Activated naive CD8-positive, alpha-beta T cell treated with anti-CD3 and anti-CD28 coated beads, Interleukin-2, amount 50 U/mL, for 16 hours (primary cell): Measurements from ENCODE around the gene DYRK1A.
"Not testable (repeated sequence)": the region's sequence is repeated elsewhere in the genome, so short reads cannot be mapped to it uniquely, and the experiment has no call there.

Source experiments
- DNase-seq: peaks from one replicate; pipeline ENCODE4 v3.0.0-alpha.2; 2020; ENCODE audit warnings: low read depth, low spot score

Gene DYRK1A

GRCh38 chr21:37484535-37485474 lies 118.2 kb downstream of the DYRK1A start:
- no peak for DNase-seq

DNA sequence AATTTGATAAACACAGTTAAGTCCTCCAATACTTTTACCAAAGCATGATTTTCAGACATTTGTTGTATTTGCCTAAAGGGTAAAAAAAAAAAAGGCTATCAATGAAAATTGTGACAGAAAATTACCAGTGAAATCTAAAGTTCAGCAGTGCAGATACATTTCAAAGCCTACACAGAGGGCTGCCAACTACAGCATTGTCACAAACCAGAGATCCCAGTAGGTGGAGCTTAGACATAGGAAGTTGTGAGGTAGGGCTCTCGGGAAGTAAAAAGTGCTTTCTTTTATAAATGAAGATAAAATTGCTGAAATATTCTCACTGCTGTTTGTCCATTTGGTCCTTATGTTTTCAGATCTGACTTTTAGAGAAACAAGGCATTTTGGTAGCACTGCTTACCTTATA lies 123.0 kb downstream of the DYRK1A start:
- no peak for DNase-seq

DNA sequence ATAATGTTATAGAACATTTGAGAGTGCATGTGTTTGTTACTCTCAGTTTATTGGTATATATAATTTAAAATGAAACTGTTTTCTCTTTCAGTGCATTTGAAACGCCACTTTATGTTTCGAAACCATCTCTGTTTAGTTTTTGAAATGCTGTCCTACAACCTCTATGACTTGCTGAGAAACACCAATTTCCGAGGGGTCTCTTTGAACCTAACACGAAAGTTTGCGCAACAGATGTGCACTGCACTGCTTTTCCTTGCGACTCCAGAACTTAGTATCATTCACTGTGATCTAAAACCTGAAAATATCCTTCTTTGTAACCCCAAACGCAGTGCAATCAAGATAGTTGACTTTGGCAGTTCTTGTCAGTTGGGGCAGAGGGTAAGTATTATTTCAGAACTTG lies 123.5 kb downstream of the DYRK1A start:
- DNase-seq: no peak

- DNase-seq: no peak
These were observed 130.4 kb downstream of the DYRK1A start for GRCh38 chr21:37496972-37497371.

GRCh38 chr21:37498664-37499063 lies 132.1 kb downstream of the DYRK1A start:
- DNase-seq: no peak

DNA sequence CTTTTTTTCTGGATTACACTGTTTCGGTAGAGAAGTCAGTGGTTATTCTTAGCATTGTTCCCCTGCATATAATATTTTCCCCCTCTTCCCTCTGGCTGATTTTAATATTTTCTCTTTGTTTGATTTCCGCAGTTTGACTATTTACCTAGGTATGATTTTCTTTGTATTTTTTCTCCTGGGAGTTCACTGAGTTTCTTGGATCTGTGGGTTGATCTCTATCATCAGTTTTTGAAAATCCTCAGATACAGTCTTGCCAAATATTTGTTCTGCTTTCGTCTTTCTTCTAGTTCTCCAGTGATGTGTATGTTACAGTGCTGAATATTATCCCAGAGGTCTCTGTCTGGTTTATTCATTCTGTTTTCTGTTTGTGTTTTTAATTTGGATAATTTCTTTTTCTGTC lies 136.4 kb downstream of the DYRK1A start:
- no peak for DNase-seq

GRCh38 chr21:37503848-37504467 lies 137.4 kb downstream of the DYRK1A start:
- DNase-seq: no peak

DNA sequence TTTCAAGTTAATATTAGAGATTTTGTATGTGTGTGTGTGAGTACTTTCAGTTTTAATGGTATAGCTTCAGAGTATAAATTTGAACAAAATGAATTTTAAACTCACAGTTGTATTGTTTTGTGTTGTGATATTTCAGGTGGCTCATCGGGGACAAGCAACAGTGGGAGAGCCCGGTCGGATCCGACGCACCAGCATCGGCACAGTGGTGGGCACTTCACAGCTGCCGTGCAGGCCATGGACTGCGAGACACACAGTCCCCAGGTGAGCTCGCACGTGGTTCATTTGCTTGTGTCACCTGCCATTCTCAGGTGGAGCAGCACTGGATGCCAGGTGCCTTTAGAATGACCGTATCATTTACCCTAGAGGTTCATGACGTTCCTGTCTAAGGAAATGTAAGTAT lies 139.4 kb downstream of the DYRK1A start:
- no peak for DNase-seq

GRCh38 chr21:37507716-37508115 lies 141.1 kb downstream of the DYRK1A start:
- DNase-seq: no peak

DNA sequence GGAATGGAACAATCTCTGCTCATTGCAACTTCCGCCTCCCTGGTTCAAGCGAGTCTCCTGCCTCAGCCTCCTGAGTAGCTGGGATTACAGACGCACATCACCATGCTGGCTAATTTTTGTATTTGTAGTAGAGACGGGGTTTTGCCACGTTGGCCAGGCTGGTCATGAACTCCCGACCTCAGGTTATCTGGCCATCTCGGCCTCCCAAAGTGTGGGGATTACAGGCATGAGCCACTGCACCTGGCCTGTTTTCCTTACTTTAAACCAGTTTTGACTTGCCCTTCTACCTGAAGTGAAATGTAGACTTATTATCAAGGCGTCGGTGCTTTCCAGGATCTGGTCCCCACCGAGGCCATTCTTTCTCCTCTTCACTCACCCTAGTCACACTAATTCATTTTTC lies 141.8 kb downstream of the DYRK1A start:
- no peak for DNase-seq

- DNase-seq: no peak
These were observed 143.3 kb downstream of the DYRK1A start for GRCh38 chr21:37509802-37510393.

DNA sequence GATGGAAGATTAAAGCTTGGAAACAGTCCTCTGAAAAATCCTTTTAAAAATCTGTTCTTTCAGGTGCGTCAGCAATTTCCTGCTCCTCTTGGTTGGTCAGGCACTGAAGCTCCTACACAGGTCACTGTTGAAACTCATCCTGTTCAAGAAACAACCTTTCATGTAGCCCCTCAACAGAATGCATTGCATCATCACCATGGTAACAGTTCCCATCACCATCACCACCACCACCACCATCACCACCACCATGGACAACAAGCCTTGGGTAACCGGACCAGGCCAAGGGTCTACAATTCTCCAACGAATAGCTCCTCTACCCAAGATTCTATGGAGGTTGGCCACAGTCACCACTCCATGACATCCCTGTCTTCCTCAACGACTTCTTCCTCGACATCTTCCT lies 145.3 kb downstream of the DYRK1A start:
- no peak for DNase-seq

GRCh38 chr21:37513383-37513782 lies 146.8 kb downstream of the DYRK1A start:
- no peak for DNase-seq

DNA sequence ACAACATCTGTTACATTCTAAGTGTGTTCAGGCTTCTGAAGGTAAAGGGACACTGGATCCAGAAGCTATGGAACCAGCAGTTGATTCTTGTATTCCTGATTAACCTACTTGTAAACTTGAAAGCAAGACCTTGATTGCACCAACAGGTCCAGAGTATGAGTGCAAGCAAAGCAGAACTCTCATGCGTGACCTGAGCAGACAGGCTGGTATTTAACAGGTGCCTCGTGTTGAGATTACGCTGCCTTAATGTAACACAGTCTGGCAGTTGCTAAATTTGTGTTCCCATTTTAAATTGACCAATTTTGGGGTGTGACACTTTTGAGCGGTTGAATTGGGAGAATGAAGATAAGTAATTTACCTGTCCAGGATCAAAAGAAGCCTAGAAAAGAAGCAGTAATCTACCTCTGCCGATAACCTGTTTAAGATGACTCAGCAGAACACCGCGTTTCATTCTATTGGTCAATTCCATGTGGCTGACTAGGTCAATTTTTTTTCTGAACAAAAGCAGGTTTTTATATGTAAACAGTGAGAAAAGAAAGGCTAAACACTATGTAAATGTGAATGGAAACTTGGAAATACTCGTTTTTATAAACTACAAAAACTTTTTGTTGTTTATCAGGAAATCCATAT lies 147.6 kb downstream of the DYRK1A start:
- no peak for DNase-seq

DNA sequence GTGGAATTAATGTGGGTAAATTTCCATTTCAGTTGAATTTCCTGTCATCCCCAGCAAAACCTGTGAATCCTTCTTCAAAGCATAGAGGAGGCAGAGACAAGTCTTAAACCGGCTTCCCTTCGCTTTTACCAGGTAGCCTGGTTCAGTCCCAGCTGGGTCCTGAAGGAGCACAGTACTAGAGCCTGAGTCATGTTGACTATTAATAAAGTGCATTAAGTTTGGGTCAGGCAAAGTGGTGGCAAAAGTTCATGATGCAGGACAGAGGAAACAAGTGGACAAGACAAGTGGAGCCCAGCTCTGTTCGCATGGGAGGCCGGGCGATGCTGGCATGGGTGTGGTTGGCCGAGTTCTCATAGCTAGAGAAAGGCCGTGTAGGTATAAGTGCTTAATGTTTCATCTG lies 150.4 kb downstream of the DYRK1A start:
- no peak for DNase-seq

- DNase-seq: no peak
These were observed 154.2 kb downstream of the DYRK1A start for GRCh38 chr21:37520801-37521200.

- DNase-seq: no peak
These were observed 155.1 kb downstream of the DYRK1A start for GRCh38 chr21:37521658-37522057.

GRCh38 chr21:37522641-37523295 lies 156.2 kb downstream of the DYRK1A start:
- no peak for DNase-seq

DNA sequence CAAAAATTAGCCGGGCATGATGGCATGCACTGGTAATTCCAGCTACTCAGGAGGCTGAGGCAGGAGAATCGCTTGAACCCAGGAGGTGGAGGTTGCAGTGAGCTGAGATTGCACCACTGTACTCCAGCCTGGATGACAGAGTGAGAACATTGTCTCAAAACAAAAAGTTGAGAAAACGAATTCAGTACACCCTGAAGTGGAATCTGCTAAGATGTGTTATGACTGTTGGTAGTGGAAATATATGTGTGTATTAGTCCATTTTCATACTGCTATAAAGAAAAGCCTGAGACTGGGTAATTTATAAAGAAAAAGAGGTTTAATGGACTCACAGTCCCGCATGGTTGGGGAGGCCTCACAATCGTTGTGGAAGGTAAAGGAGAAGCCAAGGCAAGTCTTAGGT lies 158.4 kb downstream of the DYRK1A start:
- DNase-seq: not testable (repeated sequence)

DNA sequence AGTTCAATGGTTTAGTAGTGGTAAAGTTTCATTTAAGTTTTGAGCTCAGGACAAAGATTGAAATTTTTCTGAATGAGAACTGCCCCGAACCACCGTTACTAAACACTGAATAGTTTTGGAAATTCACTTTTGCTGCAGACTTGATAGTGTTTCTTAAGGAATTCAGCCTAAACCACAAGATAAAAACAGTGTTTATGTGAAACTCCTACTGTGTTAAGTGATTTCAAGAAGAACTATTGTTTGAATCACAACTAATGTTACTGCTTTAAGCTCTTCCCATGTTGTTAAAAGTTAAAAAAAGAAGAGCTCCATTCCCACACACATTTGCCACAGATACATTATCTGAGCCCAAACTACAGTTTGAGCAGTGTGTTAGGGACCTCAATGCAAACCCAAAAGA lies 159.2 kb downstream of the DYRK1A start:
- DNase-seq: no peak

DNA sequence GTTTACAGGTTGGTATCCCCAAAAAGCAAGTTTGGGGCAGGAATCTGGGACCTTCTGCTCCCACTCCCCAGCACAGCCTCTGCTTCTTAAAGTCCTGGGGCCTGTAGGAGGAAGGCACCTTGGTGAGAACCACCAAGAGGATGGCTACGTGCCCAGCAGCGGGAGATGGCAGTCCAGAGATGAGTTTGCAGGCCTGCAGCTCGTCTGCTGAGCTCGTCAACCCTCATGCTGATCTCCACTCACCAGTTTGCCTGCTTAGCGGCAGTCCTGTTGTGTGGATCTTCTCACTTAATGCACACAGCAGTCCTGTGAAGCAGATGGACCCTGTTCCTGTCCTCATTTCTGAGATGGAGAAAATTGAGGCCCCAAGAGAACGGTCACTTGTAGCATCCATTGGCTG lies 160.5 kb downstream of the DYRK1A start:
- DNase-seq: no peak

- no peak for DNase-seq
These were observed 161.1 kb downstream of the DYRK1A start for GRCh38 chr21:37527716-37528115.
